ENCODE results near the gene SLC7A8. TPM values are rescaled to one million over a fixed set of nuclear protein-coding genes. Genes with fewer than 3 reads are reported as not detected.
A peak's percentile ranks its signal among the peaks of the same experiment; 100 is the strongest.

Gene SLC7A8
- total RNA-seq, 1 donor from 2014 or later: 28.3 TPM

DNA sequence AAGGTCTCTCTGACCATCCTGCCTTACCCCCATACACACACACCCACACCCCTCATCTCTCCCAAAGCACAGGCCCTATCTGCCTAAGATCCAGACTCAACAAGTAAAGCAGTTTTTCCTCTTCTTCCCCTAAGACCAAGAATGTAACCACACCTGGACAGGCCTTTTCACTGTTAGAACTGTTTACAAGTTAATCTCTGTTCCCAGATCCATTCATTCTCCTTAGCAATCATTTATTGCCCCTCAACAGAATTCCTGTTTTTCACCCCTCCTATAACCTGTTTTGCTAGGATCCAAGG, 76.8 kb downstream of the SLC7A8 start:
- Mint-ChIP-seq H3K4me3 (ENCODE audit: low read depth) (no peak overlapping the region), H3K27ac (peak overlapping the region; percentile 64), H3K27me3 (peaks cover 14% of the 10 kb centered on the region), H3K4me1 (ENCODE audit: low read depth) (peaks cover 12% of the 10 kb centered on the region), H3K36me3 (ENCODE audit: insufficient read depth) (no peaks in the 10 kb centered on the region), H3K9me3 (ENCODE audit: low read depth) (no peaks in the 10 kb centered on the region)
- DNase-seq (ENCODE audit: low spot score, unreplicated experiment): no peak
- TF ChIP-seq, protein P1, sequence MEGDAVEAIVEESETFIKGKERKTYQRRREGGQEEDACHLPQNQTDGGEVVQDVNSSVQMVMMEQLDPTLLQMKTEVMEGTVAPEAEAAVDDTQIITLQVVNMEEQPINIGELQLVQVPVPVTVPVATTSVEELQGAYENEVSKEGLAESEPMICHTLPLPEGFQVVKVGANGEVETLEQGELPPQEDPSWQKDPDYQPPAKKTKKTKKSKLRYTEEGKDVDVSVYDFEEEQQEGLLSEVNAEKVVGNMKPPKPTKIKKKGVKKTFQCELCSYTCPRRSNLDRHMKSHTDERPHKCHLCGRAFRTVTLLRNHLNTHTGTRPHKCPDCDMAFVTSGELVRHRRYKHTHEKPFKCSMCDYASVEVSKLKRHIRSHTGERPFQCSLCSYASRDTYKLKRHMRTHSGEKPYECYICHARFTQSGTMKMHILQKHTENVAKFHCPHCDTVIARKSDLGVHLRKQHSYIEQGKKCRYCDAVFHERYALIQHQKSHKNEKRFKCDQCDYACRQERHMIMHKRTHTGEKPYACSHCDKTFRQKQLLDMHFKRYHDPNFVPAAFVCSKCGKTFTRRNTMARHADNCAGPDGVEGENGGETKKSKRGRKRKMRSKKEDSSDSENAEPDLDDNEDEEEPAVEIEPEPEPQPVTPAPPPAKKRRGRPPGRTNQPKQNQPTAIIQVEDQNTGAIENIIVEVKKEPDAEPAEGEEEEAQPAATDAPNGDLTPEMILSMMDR (IDR thresholded peaks at IDR 0.05; ENCODE audit: unreplicated experiment): no peak

- DNase-seq (ENCODE audit: low spot score, unreplicated experiment): no peak
- Mint-ChIP-seq H3K4me3 (ENCODE audit: low read depth) (no peak overlapping the region), H3K36me3 (ENCODE audit: insufficient read depth) (no peaks in the 10 kb centered on the region), H3K27me3 (peaks cover 14% of the 10 kb centered on the region), H3K27ac (no peak overlapping the region), H3K4me1 (ENCODE audit: low read depth) (peaks cover 12% of the 10 kb centered on the region), H3K9me3 (ENCODE audit: low read depth) (no peaks in the 10 kb centered on the region)
- TF ChIP-seq, protein P1 (IDR thresholded peaks at IDR 0.05; ENCODE audit: unreplicated experiment): no peak
Observed at GRCh38 chr14:23105348-23105824, 78.1 kb downstream of the SLC7A8 start.

GRCh38 chr14:23104591-23105347, 78.7 kb downstream of the SLC7A8 start, which contains the start of gene CIROP:
TSS of gene CIROP (minus strand) at chr14:23104989. CDS start at chr14:23104920, 69 bp downstream.
- TF ChIP-seq, protein P1 (IDR thresholded peaks at IDR 0.05; ENCODE audit: unreplicated experiment): no peak
- no peak within 1 kb of the TSS for H3K4me3 Mint-ChIP-seq (ENCODE audit: low read depth)
- no peaks in the 10 kb centered on the region for H3K36me3 Mint-ChIP-seq (ENCODE audit: insufficient read depth)
- no peaks in the 10 kb centered on the region for H3K9me3 Mint-ChIP-seq (ENCODE audit: low read depth)
- peak within 1 kb of the TSS; percentile 44 for H3K27ac Mint-ChIP-seq
- H3K4me1 Mint-ChIP-seq (ENCODE audit: low read depth): peaks cover 12% of the 10 kb centered on the region
- H3K27me3 Mint-ChIP-seq: peaks cover 14% of the 10 kb centered on the region
- no peak for DNase-seq (ENCODE audit: low spot score, unreplicated experiment)

GRCh38 chr14:23104070-23104590, 79.3 kb downstream of the SLC7A8 start:
- H3K4me3 Mint-ChIP-seq (ENCODE audit: low read depth): no peak overlapping the region
- no peak for DNase-seq (ENCODE audit: low spot score, unreplicated experiment)
- peaks cover 12% of the 10 kb centered on the region for H3K4me1 Mint-ChIP-seq (ENCODE audit: low read depth)
- H3K9me3 Mint-ChIP-seq (ENCODE audit: low read depth): no peaks in the 10 kb centered on the region
- H3K36me3 Mint-ChIP-seq (ENCODE audit: insufficient read depth): no peaks in the 10 kb centered on the region
- H3K27me3 Mint-ChIP-seq: peaks cover 14% of the 10 kb centered on the region
- TF ChIP-seq, protein P1 (IDR thresholded peaks at IDR 0.05; ENCODE audit: unreplicated experiment): no peak
- peak overlapping the region; percentile 8 for H3K27ac Mint-ChIP-seq

- Mint-ChIP-seq H3K27me3 (peaks cover 14% of the 10 kb centered on the region), H3K27ac (no peak overlapping the region), H3K4me3 (ENCODE audit: low read depth) (no peak overlapping the region), H3K4me1 (ENCODE audit: low read depth) (peaks cover 12% of the 10 kb centered on the region), H3K9me3 (ENCODE audit: low read depth) (no peaks in the 10 kb centered on the region), H3K36me3 (ENCODE audit: insufficient read depth) (no peaks in the 10 kb centered on the region)
- TF ChIP-seq, protein P1 (IDR thresholded peaks at IDR 0.05; ENCODE audit: unreplicated experiment): no peak
- DNase-seq (ENCODE audit: low spot score, unreplicated experiment): no peak
Observed at GRCh38 chr14:23103581-23103980, 79.9 kb downstream of the SLC7A8 start.

All from progenitor cell of endocrine pancreas (in vitro differentiated cells).